HG02610 (cell line): ENCODE data around the gene PHOX2A.
"Not testable (repeated sequence)": the region's sequence is repeated elsewhere in the genome, so short reads cannot be mapped to it uniquely, and the experiment has no call there.

Source experiments
- ATAC-seq: cut with Tn5 transposase; IDR thresholded peaks from one replicate; pipeline ENCODE4 v1.9.1; 2021; ENCODE audit warnings: mild to moderate bottlenecking, moderate library complexity; ENCODE audit not compliant: unreplicated experiment

PHOX2A gene

GRCh38 chr11:72223615-72224563, 20.1 kb downstream of the PHOX2A start:
- ATAC-seq, result peak; percentile 39

- peak; percentile 73 for ATAC-seq
Measured at GRCh38 chr11:72222907-72223614, 20.9 kb downstream of the PHOX2A start.

GRCh38 chr11:72222106-72222891, 21.7 kb downstream of the PHOX2A start:
- no peak for ATAC-seq

- ATAC-seq, result no peak
Measured at GRCh38 chr11:72221386-72222075, 22.4 kb downstream of the PHOX2A start.

GRCh38 chr11:72220696-72221363, 23.1 kb downstream of the PHOX2A start:
- no peak for ATAC-seq

GRCh38 chr11:72218251-72218745, 25.7 kb downstream of the PHOX2A start:
- ATAC-seq, result no peak

- no peak for ATAC-seq
Measured at GRCh38 chr11:72217841-72218240, 26.1 kb downstream of the PHOX2A start.

- no peak for ATAC-seq
Measured at GRCh38 chr11:72216638-72217037, 27.3 kb downstream of the PHOX2A start, which contains the start of gene FOLR2. TSS of gene FOLR2 (plus strand) at chr11:72216794. CDS start at chr11:72218585, 1,791 bp downstream.

GRCh38 chr11:72209101-72209500, 34.9 kb downstream of the PHOX2A start:
- no peak for ATAC-seq

GRCh38 chr11:72208281-72208680, 35.7 kb downstream of the PHOX2A start:
- ATAC-seq, result no peak

GRCh38 chr11:72206794-72207193, 37.2 kb downstream of the PHOX2A start:
- ATAC-seq, result not testable (repeated sequence)

- no peak for ATAC-seq
Measured at GRCh38 chr11:72204886-72205285, 39.1 kb downstream of the PHOX2A start.

GRCh38 chr11:72203163-72203562, 40.8 kb downstream of the PHOX2A start:
- no peak for ATAC-seq

- ATAC-seq, result no peak
Measured at GRCh38 chr11:72202571-72202970, 41.4 kb downstream of the PHOX2A start.

GRCh38 chr11:72201445-72201844, 42.5 kb downstream of the PHOX2A start:
- not testable (repeated sequence) for ATAC-seq

- no peak for ATAC-seq
Measured at GRCh38 chr11:72195518-72196270, 48.3 kb downstream of the PHOX2A start.

GRCh38 chr11:72191961-72192381, 52.0 kb downstream of the PHOX2A start, which contains the start of gene FOLR1:
TSS of gene FOLR1 (plus strand) at chr11:72192140. CDS start at chr11:72192174, 34 bp downstream.
- no peak for ATAC-seq

GRCh38 chr11:72190631-72191071, 53.3 kb downstream of the PHOX2A start:
- ATAC-seq, result no peak
